SK-N-SH treated with all-trans-retinoic acid at 6 μM for 48 hours (cell line): ENCODE data around the gene RAPGEF1.

Experiments
- ATAC-seq: fragments of 200-7000 bp; cut with Tn5 transposase; 3 replicates; pipeline ENCODE4 v1.9.1; 2020; ENCODE audit warnings: mild to moderate bottlenecking, moderate library complexity
- ARNTL ChIP-seq: fragments of 450-650 bp; formaldehyde crosslinking; IDR thresholded peaks from 2 replicates; pipeline ENCODE4 v1.5.0; 2020; ENCODE audit warnings: low read depth, mild to moderate bottlenecking, moderate library complexity, borderline replicate concordance
- BACH2 ChIP-seq: fragments of 250-450 bp; sonication (Bioruptor Pico); IDR thresholded peaks from 2 replicates; pipeline ENCODE4 v1.9.0; 2021; ENCODE audit warnings: mild to moderate bottlenecking, borderline replicate concordance
- CSDC2 ChIP-seq: fragments of 250-450 bp; sonication (Bioruptor Pico); IDR thresholded peaks from 2 replicates; pipeline ENCODE4 v1.5.0; 2020; ENCODE audit warnings: mild to moderate bottlenecking, moderate library complexity
- ESRRG ChIP-seq: fragments of 250-450 bp; sonication (Bioruptor Pico); IDR thresholded peaks from 2 replicates; pipeline ENCODE4 v1.6.1; 2021; ENCODE audit warnings: mild to moderate bottlenecking
- ISL1 ChIP-seq: fragments of 250-450 bp; sonication (Bioruptor Pico); IDR thresholded peaks from 2 replicates; pipeline ENCODE4 v2.1.2; 2022; ENCODE audit warnings: mild to moderate bottlenecking, moderate library complexity
- OSR1 ChIP-seq: fragments of 250-450 bp; sonication (Bioruptor Pico); IDR thresholded peaks from 2 replicates; pipeline ENCODE4 v1.8.0; 2022; ENCODE audit warnings: moderate library complexity, mild to moderate bottlenecking, inconsistent platforms
- PPARA ChIP-seq: fragments of 250-450 bp; sonication (Bioruptor Pico); IDR thresholded peaks from 2 replicates; pipeline ENCODE4 v1.5.0; 2020; ENCODE audit warnings: mild to moderate bottlenecking, borderline replicate concordance
- RARB ChIP-seq: fragments of 250-450 bp; sonication (Bioruptor Pico); IDR thresholded peaks from 2 replicates; pipeline ENCODE4 v1.8.0; 2021; ENCODE audit warnings: mild to moderate bottlenecking, moderate library complexity
- ZC3H10 ChIP-seq: fragments of 250-450 bp; sonication (Bioruptor Pico); IDR thresholded peaks from 2 replicates; pipeline ENCODE4 v1.5.1; 2021; ENCODE audit warnings: mild to moderate bottlenecking, moderate library complexity
- ZFP30 ChIP-seq: fragments of 450-650 bp; formaldehyde crosslinking; IDR thresholded peaks from 2 replicates; pipeline ENCODE4 v1.5.0; 2022; ENCODE audit warnings: mild to moderate bottlenecking, moderate library complexity
- ZNF70 ChIP-seq: fragments of 450-650 bp; formaldehyde crosslinking; IDR thresholded peaks from 2 replicates; pipeline ENCODE4 v1.5.0; 2020; ENCODE audit warnings: mild to moderate bottlenecking, moderate library complexity
- ZNF8 ChIP-seq: fragments of 450-650 bp; formaldehyde crosslinking; IDR thresholded peaks from 2 replicates; pipeline ENCODE4 v1.5.0; 2020; ENCODE audit warnings: mild to moderate bottlenecking, moderate library complexity
- TF ChIP-seq, protein P1 (sequence below): fragments of 250-450 bp; sonication (Bioruptor Pico); IDR thresholded peaks from 2 replicates; pipeline ENCODE4 v1.8.0; 2021; ENCODE audit warnings: low read depth, mild to moderate bottlenecking, moderate library complexity, borderline replicate concordance
- TF ChIP-seq, protein P2 (sequence below): fragments of 250-450 bp; sonication (Bioruptor Pico); IDR thresholded peaks from 2 replicates; pipeline ENCODE4 v1.5.0; 2020; ENCODE audit warnings: mild to moderate bottlenecking, moderate library complexity
- TF ChIP-seq, protein P3 (sequence below): fragments of 250-450 bp; sonication (Bioruptor Pico); IDR thresholded peaks from 2 replicates; pipeline ENCODE4 v1.8.0; 2020; ENCODE audit warnings: mild to moderate bottlenecking, moderate library complexity, borderline replicate concordance
- TF ChIP-seq, protein P4 (sequence below): fragments of 250-450 bp; sonication (Bioruptor Pico); IDR thresholded peaks from 2 replicates; pipeline ENCODE4 v1.5.1; 2021; ENCODE audit warnings: mild to moderate bottlenecking, moderate library complexity

RAPGEF1 gene

DNA sequence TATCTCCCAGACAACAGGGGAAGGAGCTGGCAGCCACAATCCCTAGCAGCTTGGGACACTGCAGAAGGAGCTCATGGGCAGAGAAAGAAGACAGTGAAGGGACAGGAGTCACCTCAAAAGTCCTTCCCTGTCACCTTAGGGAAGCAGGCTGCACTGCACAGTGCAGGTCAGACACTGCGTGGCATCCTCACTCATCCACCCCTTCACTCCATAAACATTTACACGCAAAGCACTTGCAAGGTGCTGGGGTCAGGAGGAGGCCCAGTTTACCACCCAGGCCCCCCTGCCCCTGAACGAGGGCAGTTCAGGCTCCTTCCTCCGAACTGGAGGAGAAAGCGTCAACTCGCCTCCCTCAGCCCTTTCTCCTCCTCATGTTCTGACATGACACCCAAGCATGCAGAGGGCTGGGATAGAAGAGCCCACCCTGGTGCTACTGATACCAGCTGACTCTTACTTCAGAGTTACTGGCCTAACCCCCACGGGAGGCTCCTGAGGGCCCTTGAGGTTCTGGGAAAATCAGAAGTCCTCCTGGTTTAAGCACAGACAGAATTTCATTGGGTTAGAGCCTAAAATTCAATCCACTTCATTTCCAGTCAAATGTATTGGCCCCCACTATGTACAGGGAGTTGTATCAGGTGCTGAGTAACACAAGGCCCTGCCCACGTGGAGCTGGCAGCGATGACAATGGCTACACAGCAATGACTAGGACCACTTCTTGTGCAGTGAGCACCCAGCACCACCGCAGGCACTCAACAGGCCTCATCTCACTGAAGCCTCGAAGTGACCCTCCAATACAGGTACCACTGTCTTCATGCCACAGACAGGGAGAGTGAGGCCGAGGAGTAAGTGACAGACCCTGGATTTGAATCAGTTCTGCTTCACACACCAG lies 70.4 kb downstream of the RAPGEF1 start:
- no peak for ATAC-seq
- TF ChIP-seq ZNF8 (CRISPR knock-in tag) = no peak
- TF ChIP-seq, protein P1, sequence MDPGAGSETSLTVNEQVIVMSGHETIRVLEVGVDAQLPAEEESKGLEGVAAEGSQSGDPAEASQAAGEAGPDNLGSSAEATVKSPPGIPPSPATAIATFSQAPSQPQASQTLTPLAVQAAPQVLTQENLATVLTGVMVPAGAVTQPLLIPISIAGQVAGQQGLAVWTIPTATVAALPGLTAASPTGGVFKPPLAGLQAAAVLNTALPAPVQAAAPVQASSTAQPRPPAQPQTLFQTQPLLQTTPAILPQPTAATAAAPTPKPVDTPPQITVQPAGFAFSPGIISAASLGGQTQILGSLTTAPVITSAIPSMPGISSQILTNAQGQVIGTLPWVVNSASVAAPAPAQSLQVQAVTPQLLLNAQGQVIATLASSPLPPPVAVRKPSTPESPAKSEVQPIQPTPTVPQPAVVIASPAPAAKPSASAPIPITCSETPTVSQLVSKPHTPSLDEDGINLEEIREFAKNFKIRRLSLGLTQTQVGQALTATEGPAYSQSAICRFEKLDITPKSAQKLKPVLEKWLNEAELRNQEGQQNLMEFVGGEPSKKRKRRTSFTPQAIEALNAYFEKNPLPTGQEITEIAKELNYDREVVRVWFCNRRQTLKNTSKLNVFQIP = no peak
- TF ChIP-seq CSDC2 = no peak
- TF ChIP-seq RARB (CRISPR knock-in tag) = no peak
- no peak for TF ChIP-seq ZFP30
- TF ChIP-seq ZC3H10 (CRISPR knock-in tag) = no peak
- TF ChIP-seq PPARA (CRISPR knock-in tag) = no peak
- TF ChIP-seq, protein P2, sequence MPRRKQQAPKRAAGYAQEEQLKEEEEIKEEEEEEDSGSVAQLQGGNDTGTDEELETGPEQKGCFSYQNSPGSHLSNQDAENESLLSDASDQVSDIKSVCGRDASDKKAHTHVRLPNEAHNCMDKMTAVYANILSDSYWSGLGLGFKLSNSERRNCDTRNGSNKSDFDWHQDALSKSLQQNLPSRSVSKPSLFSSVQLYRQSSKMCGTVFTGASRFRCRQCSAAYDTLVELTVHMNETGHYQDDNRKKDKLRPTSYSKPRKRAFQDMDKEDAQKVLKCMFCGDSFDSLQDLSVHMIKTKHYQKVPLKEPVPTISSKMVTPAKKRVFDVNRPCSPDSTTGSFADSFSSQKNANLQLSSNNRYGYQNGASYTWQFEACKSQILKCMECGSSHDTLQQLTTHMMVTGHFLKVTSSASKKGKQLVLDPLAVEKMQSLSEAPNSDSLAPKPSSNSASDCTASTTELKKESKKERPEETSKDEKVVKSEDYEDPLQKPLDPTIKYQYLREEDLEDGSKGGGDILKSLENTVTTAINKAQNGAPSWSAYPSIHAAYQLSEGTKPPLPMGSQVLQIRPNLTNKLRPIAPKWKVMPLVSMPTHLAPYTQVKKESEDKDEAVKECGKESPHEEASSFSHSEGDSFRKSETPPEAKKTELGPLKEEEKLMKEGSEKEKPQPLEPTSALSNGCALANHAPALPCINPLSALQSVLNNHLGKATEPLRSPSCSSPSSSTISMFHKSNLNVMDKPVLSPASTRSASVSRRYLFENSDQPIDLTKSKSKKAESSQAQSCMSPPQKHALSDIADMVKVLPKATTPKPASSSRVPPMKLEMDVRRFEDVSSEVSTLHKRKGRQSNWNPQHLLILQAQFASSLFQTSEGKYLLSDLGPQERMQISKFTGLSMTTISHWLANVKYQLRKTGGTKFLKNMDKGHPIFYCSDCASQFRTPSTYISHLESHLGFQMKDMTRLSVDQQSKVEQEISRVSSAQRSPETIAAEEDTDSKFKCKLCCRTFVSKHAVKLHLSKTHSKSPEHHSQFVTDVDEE (CRISPR knock-in tag) = no peak
- TF ChIP-seq BACH2 = no peak
- no peak for TF ChIP-seq ESRRG

DNA sequence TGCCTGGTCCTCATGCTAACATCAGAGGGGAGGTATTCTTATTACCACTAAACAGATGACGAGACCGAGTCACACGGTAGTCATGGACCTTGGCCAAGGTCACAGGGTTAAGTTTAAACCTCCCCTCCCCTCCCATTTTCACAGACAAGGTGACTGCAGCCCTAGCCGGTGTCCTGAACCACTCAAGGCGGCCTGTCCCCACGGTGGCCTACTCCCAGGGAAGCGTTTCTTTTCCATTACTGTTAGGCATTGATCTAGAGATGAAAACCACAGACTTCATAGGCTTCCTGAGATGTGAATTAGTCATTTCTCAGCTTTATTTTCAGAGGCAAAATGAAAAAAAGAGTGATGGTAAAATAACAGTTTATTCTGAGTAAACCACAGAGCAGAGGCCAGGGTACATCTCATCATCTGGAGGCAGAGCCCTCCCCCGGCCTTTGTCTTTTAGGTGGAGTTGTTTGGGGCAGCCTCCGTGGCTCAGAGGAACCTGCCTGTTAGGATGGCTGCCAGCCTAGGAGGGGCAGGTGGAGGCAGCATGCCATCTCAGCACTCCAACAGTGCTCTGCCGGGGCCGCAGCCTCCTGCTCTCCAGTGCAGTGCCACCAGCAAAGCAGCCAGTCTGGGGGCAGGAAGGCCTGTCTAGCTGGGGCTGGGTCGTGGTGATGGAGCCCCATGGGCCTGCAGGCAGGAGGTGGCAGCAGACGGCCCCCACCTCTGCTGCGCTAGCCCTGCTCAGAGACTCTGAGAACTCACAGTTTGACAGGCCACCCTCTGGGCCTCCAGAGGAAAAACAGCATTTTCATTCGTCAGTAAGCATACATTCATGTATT lies 71.2 kb downstream of the RAPGEF1 start:
- ATAC-seq = peak; percentile 85
- TF ChIP-seq ARNTL = no peak

DNA sequence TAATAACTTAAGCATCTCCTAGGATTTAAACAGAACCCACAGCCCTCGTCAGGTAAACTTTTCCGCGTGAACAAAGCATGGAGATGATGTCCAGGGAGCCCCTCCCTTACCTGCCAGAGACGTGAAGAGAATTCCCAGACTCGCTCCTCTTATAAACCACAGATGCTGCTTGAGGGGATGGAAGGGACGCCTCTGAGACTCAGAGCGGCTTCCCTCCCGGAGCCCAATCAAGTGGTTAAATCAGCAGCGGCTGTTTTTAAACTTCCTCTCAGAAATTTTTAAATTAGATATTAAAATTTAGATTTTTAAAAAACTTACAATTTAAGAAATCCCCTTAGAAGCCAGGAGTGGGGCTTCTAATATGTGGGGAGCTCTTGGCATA lies 71.8 kb downstream of the RAPGEF1 start:
- no peak for ATAC-seq

DNA sequence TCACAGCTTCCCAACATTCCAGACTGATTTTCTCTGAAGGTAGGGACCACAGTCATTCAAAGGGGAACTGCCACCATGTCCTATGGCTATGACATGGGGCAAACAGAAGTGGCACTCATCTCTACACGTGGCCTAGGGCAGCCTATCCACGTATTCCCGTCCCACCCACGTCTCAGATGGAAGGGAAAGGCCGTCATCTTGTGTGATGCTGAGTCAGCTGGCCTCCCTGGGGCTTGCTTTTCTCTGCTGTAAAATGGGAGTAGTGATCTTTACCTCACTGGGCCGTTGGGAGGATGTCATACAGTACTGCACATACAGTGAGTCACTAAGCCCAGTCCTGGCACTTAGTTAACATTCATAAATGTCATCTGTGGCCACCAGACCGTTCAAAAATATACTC lies 72.3 kb downstream of the RAPGEF1 start:
- ATAC-seq = no peak

More for the DNA sequence above, 71.8 kb downstream of the RAPGEF1 start:
- TF ChIP-seq, protein P1 = no peak

More for the DNA sequence above, 72.3 kb downstream of the RAPGEF1 start:
- TF ChIP-seq ZNF70 = no peak
- TF ChIP-seq OSR1 (CRISPR knock-in tag) = no peak
- TF ChIP-seq ISL1 = no peak
- TF ChIP-seq, protein P3, sequence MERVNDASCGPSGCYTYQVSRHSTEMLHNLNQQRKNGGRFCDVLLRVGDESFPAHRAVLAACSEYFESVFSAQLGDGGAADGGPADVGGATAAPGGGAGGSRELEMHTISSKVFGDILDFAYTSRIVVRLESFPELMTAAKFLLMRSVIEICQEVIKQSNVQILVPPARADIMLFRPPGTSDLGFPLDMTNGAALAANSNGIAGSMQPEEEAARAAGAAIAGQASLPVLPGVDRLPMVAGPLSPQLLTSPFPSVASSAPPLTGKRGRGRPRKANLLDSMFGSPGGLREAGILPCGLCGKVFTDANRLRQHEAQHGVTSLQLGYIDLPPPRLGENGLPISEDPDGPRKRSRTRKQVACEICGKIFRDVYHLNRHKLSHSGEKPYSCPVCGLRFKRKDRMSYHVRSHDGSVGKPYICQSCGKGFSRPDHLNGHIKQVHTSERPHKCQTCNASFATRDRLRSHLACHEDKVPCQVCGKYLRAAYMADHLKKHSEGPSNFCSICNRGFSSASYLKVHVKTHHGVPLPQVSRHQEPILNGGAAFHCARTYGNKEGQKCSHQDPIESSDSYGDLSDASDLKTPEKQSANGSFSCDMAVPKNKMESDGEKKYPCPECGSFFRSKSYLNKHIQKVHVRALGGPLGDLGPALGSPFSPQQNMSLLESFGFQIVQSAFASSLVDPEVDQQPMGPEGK (CRISPR knock-in tag) = no peak
- TF ChIP-seq, protein P4, sequence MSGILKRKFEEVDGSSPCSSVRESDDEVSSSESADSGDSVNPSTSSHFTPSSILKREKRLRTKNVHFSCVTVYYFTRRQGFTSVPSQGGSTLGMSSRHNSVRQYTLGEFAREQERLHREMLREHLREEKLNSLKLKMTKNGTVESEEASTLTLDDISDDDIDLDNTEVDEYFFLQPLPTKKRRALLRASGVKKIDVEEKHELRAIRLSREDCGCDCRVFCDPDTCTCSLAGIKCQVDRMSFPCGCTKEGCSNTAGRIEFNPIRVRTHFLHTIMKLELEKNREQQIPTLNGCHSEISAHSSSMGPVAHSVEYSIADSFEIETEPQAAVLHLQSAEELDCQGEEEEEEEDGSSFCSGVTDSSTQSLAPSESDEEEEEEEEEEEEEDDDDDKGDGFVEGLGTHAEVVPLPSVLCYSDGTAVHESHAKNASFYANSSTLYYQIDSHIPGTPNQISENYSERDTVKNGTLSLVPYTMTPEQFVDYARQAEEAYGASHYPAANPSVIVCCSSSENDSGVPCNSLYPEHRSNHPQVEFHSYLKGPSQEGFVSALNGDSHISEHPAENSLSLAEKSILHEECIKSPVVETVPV (CRISPR knock-in tag) = no peak
